ENCODE results near the gene RBMXL2. TPM values are rescaled to one million over a fixed set of nuclear protein-coding genes. Genes with fewer than 3 reads are reported as not detected.

Gene RBMXL2
- total RNA-seq, 2 experiments from 2014 or later: not detected

DNA sequence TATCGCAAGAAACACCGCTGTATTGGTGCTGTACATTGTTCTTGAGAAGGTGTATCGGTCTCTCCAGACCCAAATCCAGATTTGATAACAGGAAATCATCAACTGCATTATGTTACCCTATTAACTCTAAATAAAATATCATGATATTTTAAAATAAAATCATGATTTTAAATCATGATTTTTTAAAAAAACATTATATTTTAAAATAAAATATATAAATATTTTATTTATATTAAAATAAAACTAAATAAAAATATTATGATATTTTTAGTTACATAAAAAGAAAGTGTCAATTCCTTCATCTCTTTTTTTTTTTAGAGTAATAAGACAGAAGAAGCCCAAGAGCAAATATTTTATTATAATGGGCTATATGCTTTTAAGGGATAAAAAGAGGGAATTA lies 27.6 kb downstream of the RBMXL2 start:
- Mint-ChIP-seq H3K27ac (no peak overlapping the region), H3K27me3 (peaks cover 13% of the 10 kb centered on the region), H3K9me3 (no peaks in the 10 kb centered on the region), H3K4me3 (no peak overlapping the region), H3K4me1 (ENCODE audit: low read depth) (no peaks in the 10 kb centered on the region), H3K36me3 (ENCODE audit: low read depth) (no peaks in the 10 kb centered on the region)
- ChIA-PET POLR2A (no interaction called here), CTCF (no interaction called here)
- DNase-seq (no peak), ATAC-seq (no peak)
- intact Hi-C loops (cut with micrococcal nuclease): no loop called here
- TF ChIP-seq, protein P1, sequence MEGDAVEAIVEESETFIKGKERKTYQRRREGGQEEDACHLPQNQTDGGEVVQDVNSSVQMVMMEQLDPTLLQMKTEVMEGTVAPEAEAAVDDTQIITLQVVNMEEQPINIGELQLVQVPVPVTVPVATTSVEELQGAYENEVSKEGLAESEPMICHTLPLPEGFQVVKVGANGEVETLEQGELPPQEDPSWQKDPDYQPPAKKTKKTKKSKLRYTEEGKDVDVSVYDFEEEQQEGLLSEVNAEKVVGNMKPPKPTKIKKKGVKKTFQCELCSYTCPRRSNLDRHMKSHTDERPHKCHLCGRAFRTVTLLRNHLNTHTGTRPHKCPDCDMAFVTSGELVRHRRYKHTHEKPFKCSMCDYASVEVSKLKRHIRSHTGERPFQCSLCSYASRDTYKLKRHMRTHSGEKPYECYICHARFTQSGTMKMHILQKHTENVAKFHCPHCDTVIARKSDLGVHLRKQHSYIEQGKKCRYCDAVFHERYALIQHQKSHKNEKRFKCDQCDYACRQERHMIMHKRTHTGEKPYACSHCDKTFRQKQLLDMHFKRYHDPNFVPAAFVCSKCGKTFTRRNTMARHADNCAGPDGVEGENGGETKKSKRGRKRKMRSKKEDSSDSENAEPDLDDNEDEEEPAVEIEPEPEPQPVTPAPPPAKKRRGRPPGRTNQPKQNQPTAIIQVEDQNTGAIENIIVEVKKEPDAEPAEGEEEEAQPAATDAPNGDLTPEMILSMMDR (IDR thresholded peaks at IDR 0.05): no peak

DNA sequence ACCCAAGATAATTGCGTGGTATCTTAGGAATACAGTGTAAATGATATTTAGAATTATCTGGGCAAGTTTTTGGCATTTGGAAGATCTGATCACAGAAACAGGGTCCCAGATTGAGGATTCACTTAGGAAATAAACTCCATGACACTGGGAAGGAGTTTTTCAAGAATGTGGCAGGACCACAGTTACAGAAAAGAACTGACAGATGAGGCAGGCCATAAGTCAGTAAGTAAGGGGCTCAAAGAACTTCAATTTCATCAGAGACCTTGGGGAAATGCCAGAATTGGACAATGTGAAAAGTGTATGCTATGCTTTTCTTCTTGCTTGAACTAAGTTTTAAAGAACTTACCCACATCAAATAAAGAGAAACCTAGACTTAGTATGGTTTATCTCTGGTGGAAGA lies 49.3 kb downstream of the RBMXL2 start:
- no peaks in the 10 kb centered on the region for H3K36me3 Mint-ChIP-seq (ENCODE audit: low read depth)
- POLR2A ChIA-PET: no interaction called here
- no peaks in the 10 kb centered on the region for H3K4me1 Mint-ChIP-seq (ENCODE audit: low read depth)
- DNase-seq (no peak), ATAC-seq (no peak)
- TF ChIP-seq, protein P1 (IDR thresholded peaks at IDR 0.05): no peak
- no peaks in the 10 kb centered on the region for H3K9me3 Mint-ChIP-seq
- no peak overlapping the region for H3K4me3 Mint-ChIP-seq
- H3K27ac Mint-ChIP-seq: no peak overlapping the region
- intact Hi-C loops (cut with micrococcal nuclease): no loop called here
- CTCF ChIA-PET: interaction anchor here (0.7 kb wide), 1 partner anchor 529 kb away, joined by 3 read pairs; no protein-coding TSS in a partner anchor
- peaks cover 10% of the 10 kb centered on the region for H3K27me3 Mint-ChIP-seq

Other genes with a start within 250 kb of the RBMXL2 start
- gene OR10A5, start 243.3 kb upstream of the RBMXL2 start, total RNA-seq: not detected
- not detected for gene OR10A2, start 225.9 kb upstream of the RBMXL2 start, total RNA-seq
- gene OR10A4, start 212.4 kb upstream of the RBMXL2 start, total RNA-seq: not detected
- not detected for gene OR2D2, start 196.5 kb upstream of the RBMXL2 start, total RNA-seq
- not detected for gene OR2D3, start 168.0 kb upstream of the RBMXL2 start, total RNA-seq
- gene ZNF215, start 162.6 kb upstream of the RBMXL2 start, total RNA-seq: 1 to 10 TPM; 2.2 to 2.5 TPM
- not detected for gene ZNF214, start 68.7 kb upstream of the RBMXL2 start, total RNA-seq
- under 1 TPM; 0.11 to 0.16 TPM for gene NLRP14, start 68.5 kb upstream of the RBMXL2 start, total RNA-seq
- gene SYT9, start 162.9 kb downstream of the RBMXL2 start, total RNA-seq: not detected